Motor neuron (in vitro differentiated cells): Measurements from ENCODE around the gene ABHD16A. TPM values are rescaled to one million over a fixed set of nuclear protein-coding genes. Genes with fewer than 3 reads are reported as not detected.

Experiments
- ATAC-seq, 8 experiments: fragments of 200-7000 bp; cut with Tn5 transposase; replicated peaks in 6 of 8; 2 replicates each; pipeline ENCODE4 v1.8.0; 2021; ENCODE audit warnings: mild to moderate bottlenecking in 8 of 8, moderate library complexity in 8 of 8
- H3K27ac ChIP-seq, 2 donors: fragments of 250-450 bp; sonication (Bioruptor Pico); 2 replicates each; pipeline ENCODE4 v1.9.0; 2021; ENCODE audit warnings: antibody characterized with exemption in 2 of 2, mild to moderate bottlenecking in 2 of 2, moderate library complexity in 1 of 2
- H3K4me1 ChIP-seq, 2 donors: fragments of 250-450 bp; sonication (Bioruptor Pico); replicated peaks in 1 of 2; 2 replicates each; pipeline ENCODE4 v1.6.1; 2021; ENCODE audit warnings: antibody characterized with exemption in 2 of 2, mild to moderate bottlenecking in 2 of 2, moderate library complexity in 1 of 2
- H3K4me3 ChIP-seq, 5 donors: fragments of 250-450 bp; sonication (Bioruptor Pico); 2 replicates each; pipeline ENCODE4 v1.9.0; 2021; ENCODE audit warnings: antibody characterized with exemption in 5 of 5, mild to moderate bottlenecking in 5 of 5, moderate library complexity in 4 of 5
- WGBS, 10 experiments: fragments of 450-650 bp; shearing (Covaris generic); methylation state at CpG; one replicate each; pipeline ENCODE4 v1.0.0; 2022; 5-methylcytosine and 5-hydroxymethylcytosine counted together
- in situ Hi-C, 9 experiments: fragments of 400-800 bp; cut with MboI; loops; one replicate each; pipeline ENCODE4 v1.15.0; 2021; ENCODE audit warnings: low sequenced_read_pairs in 9 of 9, low pct_unique_long_range_greater_than_20kb in 2 of 9; ENCODE audit not compliant: unreplicated experiment in 9 of 9
- total RNA-seq, 8 experiments: library from RNA; unstranded; fragments of 300-600 nt; gene quantifications; 2 replicates each; pipeline versions ENCODE4 v1.2.3 to v1.2.4, GENCODE V29; 2022

Gene ABHD16A
- 10 to 100 TPM; 43.8 to 69.0 (median 52.5) TPM for total RNA-seq

DNA sequence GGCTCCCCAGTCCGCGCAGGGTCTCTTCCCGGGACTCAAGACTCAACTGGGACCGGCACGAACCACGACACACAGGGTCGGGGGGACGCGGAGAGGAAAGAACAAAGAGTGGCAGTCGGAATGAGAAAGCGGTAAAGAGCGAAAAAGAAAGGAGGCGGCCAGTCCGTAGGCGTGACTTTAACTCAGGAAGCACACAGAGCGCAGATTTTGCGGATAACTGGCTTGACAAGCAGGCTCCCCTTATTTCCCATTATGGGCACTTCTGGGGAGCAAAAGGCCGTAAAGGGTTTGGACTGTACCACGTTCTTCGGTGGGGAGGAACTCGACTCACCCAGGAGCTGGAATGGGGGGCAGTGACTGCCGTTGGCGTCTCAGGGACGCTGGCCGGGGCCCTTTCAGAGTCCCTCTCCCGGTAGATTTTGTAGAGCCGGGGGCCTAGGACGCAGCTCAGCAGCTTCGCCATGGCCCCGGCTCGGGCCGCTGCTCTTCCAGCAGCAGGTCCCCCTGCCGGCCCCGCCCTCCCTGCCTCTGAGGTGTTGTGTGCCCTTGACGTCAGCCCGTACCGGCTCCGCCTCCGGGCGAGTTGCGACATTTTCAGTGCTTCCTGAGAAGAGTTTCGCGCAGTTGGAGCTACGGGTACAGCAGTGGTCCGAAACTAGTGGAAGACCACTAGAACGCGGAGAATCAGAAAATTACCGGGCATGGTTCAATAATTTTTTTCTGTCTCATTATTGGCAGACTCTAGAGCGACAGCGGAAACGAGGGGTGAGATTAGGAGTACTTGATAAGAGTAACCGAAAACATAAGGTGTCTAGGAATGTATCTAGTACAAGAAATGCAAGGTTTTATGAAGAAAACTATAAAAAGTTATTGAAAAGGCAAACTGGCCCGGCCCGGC is at the start of gene ABHD16A:
TSS of gene ABHD16A (minus strand) at position 506 of the 898 bp plus-strand sequence. CDS start at position 463, 43 bp downstream.
- in situ Hi-C loops = no loop called here
- ATAC-seq = peak; percentile 94 to 98 (median 96)
- Histone ChIP-seq H3K4me1 (peaks cover 10% of the 10 kb centered on the region in 2 donors), H3K27ac (peak within 1 kb of the TSS; percentile 92 to 95), H3K4me3 (peak within 1 kb of the TSS; percentile 67 to 93 (median 85))
- 0 to 7% (median 2%) methylated on average over 3 to 37 of the region's 54 CpGs for WGBS, 10 experiments

DNA sequence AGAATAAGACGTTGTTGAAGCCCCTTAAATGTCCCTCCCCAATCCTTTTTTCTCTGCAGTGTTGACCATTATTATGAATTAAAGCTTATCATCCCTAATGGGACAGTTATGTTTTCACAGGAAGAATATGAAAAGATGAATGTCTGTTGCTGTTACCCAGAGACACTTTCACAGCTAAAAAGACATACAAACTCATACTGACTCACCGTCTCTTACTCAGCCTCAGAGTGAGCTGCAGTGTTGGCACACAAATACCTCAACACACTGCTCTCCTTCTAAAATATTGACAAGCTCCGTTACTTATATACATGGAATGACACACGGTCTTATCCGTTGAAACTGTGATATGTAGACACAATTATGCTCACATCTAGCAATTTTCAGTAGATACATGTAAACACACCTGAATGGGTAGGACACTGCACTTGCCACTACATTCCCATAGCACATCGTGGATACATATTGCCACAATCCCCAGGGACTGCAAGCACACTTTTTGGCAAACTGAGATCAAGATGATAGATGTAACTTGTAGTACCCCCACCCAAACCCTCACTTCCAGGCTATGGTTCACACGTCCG is 49.7 kb upstream of the ABHD16A start:
- Histone ChIP-seq H3K4me1 (no peaks in the 10 kb centered on the region), H3K4me3 (no peak overlapping the region), H3K27ac (no peak overlapping the region)
- 15 to 100% (median 72%) methylated on average over 2 to 7 of the region's 8 CpGs; no CpG with 5 or more reads in 1 of the 10 experiments for WGBS, 10 experiments
- in situ Hi-C loops = no loop called here
- peak in 3 of 8 experiments; percentile 50 to 90 (median 70) for ATAC-seq

DNA sequence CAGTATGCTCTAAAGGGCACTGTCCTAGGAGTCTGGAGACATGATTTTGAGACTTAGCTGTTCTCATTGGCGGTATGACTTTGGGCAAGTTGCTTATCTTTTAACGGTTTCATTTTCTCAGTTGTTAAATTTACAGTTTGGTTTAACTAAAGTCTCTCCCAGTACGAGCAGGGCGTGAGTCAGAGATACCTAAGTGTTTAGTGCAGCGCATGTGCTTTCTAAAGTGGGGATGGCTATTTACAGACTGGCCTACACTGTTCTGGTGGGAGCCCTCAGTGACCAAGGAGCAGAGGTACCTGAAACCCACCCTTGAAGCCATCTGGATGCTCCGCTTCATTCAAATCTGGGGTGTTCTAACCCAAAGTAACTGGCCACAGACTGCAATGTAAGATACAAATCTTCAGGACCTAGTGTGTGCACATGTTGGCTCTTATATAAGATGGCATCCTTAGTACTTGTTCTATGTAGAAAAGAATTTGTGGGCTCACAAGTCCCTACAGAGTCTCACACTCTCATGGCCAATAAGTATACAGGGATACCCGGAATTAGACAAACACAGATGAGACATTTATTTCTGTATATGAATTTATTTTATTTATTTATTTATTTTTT is 47.4 kb upstream of the ABHD16A start:
- H3K4me3 ChIP-seq = no peak overlapping the region
- no peak for ATAC-seq
- in situ Hi-C loops = no loop called here
- WGBS, 10 experiments = 67 to 100% (median 97%) methylated on average over 1 to 7 of the region's 7 CpGs; no CpG with 5 or more reads in 3 of the 10 experiments
- H3K27ac ChIP-seq = no peak overlapping the region
- no peaks in the 10 kb centered on the region for H3K4me1 ChIP-seq

- 79 to 100% (median 96%) methylated on average over 1 to 8 of the region's 8 CpGs for WGBS, 10 experiments
- Histone ChIP-seq H3K27ac (no peak overlapping the region), H3K4me3 (no peak overlapping the region), H3K4me1 (no peaks in the 10 kb centered on the region)
- ATAC-seq = peak in 1 of 8 experiments; percentile 53
- in situ Hi-C loops = no loop called here
Observed at GRCh38 chr6:31749301-31750036, 46.3 kb upstream of the ABHD16A start.

- in situ Hi-C loops = no loop called here
- H3K4me3 ChIP-seq = no peak overlapping the region
- ATAC-seq = no peak
- WGBS, 10 experiments = 50 to 100% (median 82%) methylated on average over 1 of the region's 1 CpG; no CpG with 5 or more reads in 4 of the 10 experiments
- H3K27ac ChIP-seq = no peak overlapping the region
- peaks cover 0 to 4% of the 10 kb centered on the region in 2 donors for H3K4me1 ChIP-seq
Observed at GRCh38 chr6:31744422-31744821, 41.3 kb upstream of the ABHD16A start.

DNA sequence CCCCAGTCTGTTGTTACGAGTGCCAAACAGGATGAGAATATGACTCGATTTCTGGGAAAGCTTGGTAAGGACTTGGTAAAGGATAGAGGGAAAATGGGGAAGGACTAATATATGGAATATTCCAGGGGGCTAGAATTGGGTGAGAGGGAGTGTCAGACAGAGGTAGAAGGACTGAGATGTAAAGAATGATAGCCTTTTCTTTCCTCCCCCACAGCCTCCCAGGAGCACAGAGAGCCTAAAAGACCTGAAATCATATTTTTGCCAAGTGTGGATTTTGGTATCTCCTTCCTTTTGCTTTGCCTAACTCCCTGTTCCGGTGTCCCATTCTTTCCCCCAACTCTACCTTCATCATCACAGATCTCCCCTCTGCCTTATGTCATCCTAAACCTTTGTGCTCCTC is 39.8 kb upstream of the ABHD16A start:
- H3K4me3 ChIP-seq = no peak overlapping the region
- in situ Hi-C loops = no loop called here
- WGBS, 10 experiments = 70 to 100% (median 94%) methylated on average over 1 to 3 of the region's 3 CpGs; no CpG with 5 or more reads in 2 of the 10 experiments

DNA sequence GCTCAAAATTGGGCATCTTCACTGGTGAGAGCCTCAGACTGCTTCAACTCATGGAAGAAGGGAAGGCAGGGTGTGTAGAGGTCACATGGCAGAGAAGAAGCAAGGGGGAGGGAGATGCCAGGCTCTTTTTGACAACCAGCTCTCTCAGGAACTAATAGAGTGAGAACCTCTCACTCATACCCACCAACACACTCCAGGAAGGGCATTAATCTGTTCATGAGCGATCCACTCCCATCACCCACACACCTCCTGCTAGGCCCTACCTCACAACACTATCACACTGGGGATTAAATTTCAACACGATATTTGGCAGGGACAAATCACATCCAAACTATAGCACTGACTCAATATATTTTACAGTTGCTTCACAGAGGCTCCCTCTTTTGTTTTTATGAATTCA is 38.7 kb upstream of the ABHD16A start:
- WGBS, 10 experiments = 61 to 100% (median 100%) methylated on average over 1 to 2 of the region's 2 CpGs; no CpG with 5 or more reads in 5 of the 10 experiments
- no peak for ATAC-seq
- in situ Hi-C loops = no loop called here
- Histone ChIP-seq H3K4me3 (no peak overlapping the region), H3K4me1 (peaks cover 21 to 29% of the 10 kb centered on the region in 2 donors), H3K27ac (no peak overlapping the region)

More for the DNA sequence above, 39.8 kb upstream of the ABHD16A start:
- H3K4me1 ChIP-seq = peaks cover 11 to 18% of the 10 kb centered on the region in 2 donors
- ATAC-seq = no peak
- H3K27ac ChIP-seq = no peak overlapping the region

GRCh38 chr6:31740397-31741223 is 37.5 kb upstream of the ABHD16A start:
- WGBS, 10 experiments = 0 to 51% (median 28%) methylated on average over 1 to 15 of the region's 29 CpGs; no CpG with 5 or more reads in 3 of the 10 experiments
- in situ Hi-C loops = no loop called here
- H3K4me3 ChIP-seq = peak overlapping the region; percentile 45 to 73 (median 51)
- ATAC-seq = no peak
- H3K4me1 ChIP-seq = peaks cover 31 to 32% of the 10 kb centered on the region in 2 donors
- H3K27ac ChIP-seq = peak overlapping the region in 1 of 2 donors; percentile 71

DNA sequence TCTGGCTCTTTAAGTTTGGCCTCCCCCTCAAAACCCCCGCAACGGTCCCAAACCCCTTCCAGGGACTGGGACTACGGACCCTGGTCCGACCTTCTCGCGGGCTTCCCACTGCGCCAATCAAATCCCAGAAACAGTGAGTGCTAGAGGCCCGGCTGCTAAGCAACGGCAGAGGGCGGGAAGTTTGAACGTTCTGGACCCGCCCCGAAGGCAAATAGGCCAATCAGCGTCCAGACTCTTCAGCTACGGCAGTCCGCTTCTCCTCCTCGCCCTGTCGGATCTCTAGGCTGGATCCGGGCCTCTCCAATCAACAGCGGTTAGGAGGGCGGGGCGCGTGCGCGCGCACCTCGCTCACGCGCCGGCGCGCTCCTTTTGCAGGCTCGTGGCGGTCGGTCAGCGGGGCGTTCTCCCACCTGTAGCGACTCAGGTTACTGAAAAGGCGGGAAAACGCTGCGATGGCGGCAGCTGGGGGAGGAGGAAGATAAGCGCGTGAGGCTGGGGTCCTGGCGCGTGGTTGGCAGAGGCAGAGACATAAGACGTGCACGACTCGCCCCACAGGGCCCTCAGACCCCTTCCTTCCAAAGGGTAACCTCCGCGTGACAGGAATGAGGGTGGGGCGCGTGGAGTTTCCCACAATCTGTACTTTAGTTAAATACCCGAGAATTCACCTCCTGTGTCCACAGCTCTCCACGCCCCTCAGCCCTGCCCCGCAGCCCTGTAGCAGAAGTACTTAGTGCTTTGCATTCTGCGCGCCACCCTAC is 36.7 kb upstream of the ABHD16A start, which contains the start of gene MSH5:
TSS of gene MSH5 (plus strand) at position 367 of the 758 bp plus-strand sequence. CDS start 462 bp downstream, outside the sequence.
- Histone ChIP-seq H3K27ac (peak within 1 kb of the TSS in 1 of 2 donors; percentile 86), H3K4me3 (peak within 1 kb of the TSS; percentile 45 to 73 (median 51)), H3K4me1 (peaks cover 32 to 35% of the 10 kb centered on the region in 2 donors)
- 0 to 7% (median 0%) methylated on average over 1 to 19 of the region's 58 CpGs; no CpG with 5 or more reads in 4 of the 10 experiments for WGBS, 10 experiments
- peak; percentile 76 to 94 (median 90) for ATAC-seq
- in situ Hi-C loops = no loop called here

GRCh38 chr6:31737991-31738979 is 35.2 kb upstream of the ABHD16A start:
- H3K4me1 ChIP-seq = peaks cover 40 to 43% of the 10 kb centered on the region in 2 donors
- H3K4me3 ChIP-seq = peak overlapping the region in 2 of 5 donors; percentile 1 to 57
- no peak for ATAC-seq
- H3K27ac ChIP-seq = peak overlapping the region; percentile 79 to 86
- in situ Hi-C loops = no loop called here
- 0 to 49% (median 25%) methylated on average over 1 to 5 of the region's 6 CpGs; no CpG with 5 or more reads in 2 of the 10 experiments for WGBS, 10 experiments
